Progenitor cell of endocrine pancreas (in vitro differentiated cells): ENCODE measurements around the gene ADCY5. TPM values are rescaled to one million over a fixed set of nuclear protein-coding genes. Genes with fewer than 3 reads are reported as not detected.

Source experiments
- DNase-seq: peaks from one replicate; pipeline ENCODE4 v3.0.0; 2021; ENCODE audit warnings: low spot score; ENCODE audit not compliant: unreplicated experiment
- H3K27ac Mint-ChIP-seq: 2 replicates; pipeline ENCODE4 v1.8.0; 2021; ENCODE audit warnings: mild to moderate bottlenecking, moderate library complexity, mixed read lengths
- H3K27me3 Mint-ChIP-seq: 2 replicates; pipeline ENCODE4 v1.8.0; 2021; ENCODE audit warnings: mixed read lengths
- H3K36me3 Mint-ChIP-seq: 2 replicates; pipeline ENCODE4 v1.8.0; 2022; ENCODE audit warnings: mixed read lengths; ENCODE audit not compliant: insufficient read depth
- H3K4me1 Mint-ChIP-seq: 2 replicates; pipeline ENCODE4 v1.8.0; 2021; ENCODE audit warnings: low read depth, mixed read lengths
- H3K4me3 Mint-ChIP-seq: 2 replicates; pipeline ENCODE4 v1.8.0; 2021; ENCODE audit warnings: low read depth, mild to moderate bottlenecking, moderate library complexity, mixed read lengths
- H3K9me3 Mint-ChIP-seq: 2 replicates; pipeline ENCODE4 v1.8.0; 2021; ENCODE audit warnings: low read depth, mixed read lengths
- CTCF ChIP-seq: fragments of 200-600 bp; sonication (generic); IDR thresholded peaks from one replicate; pipeline ENCODE4 v1.5.0; 2021; ENCODE audit warnings: antibody characterized with exemption, mild to moderate bottlenecking; ENCODE audit not compliant: unreplicated experiment
- total RNA-seq: library from RNA; stranded (reverse); gene quantifications from 2 replicates; pipeline ENCODE4 v1.2.1, GENCODE V29; 2021

Gene ADCY5
- total RNA-seq, 1 donor from 2014 or later, result 33.8 TPM

DNA sequence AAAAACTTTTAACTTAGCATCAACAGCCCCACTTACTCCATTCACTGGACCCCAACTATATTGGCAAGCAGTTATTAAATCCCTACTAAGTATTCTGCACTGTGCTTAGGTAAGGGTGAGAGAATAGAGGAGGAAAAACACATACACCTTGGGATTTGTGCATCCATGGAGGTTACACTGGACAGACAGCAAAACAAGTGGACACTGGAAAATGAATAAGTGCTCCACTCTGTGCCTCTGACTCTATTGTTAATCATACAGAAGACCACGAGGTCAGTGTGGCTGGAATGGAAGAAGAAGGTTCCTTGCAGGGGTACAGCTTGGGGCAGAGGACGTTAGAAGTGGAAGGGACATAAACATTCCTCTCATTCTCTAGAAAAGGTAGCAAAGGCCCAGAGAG, 3.2 kb downstream of the ADCY5 start:
- DNase-seq, result no peak
- no peak for TF ChIP-seq CTCF
- Mint-ChIP-seq H3K9me3 (no peaks in the 10 kb centered on the region), H3K4me1 (peaks cover 38% of the 10 kb centered on the region), H3K27me3 (peaks cover 15% of the 10 kb centered on the region), H3K27ac (no peak overlapping the region), H3K4me3 (peak overlapping the region; percentile 73), H3K36me3 (peaks cover 1% of the 10 kb centered on the region)

- no peak for DNase-seq
- Mint-ChIP-seq H3K4me3 (peak overlapping the region; percentile 73), H3K9me3 (no peaks in the 10 kb centered on the region), H3K36me3 (peaks cover 1% of the 10 kb centered on the region), H3K27ac (no peak overlapping the region), H3K27me3 (peaks cover 12% of the 10 kb centered on the region), H3K4me1 (peaks cover 41% of the 10 kb centered on the region)
- peak; percentile 34 for TF ChIP-seq CTCF
Measured at GRCh38 chr3:123444744-123445143, 4.1 kb downstream of the ADCY5 start.

- H3K27me3 Mint-ChIP-seq, result peaks cover 12% of the 10 kb centered on the region
Measured at GRCh38 chr3:123444023-123444422, 4.9 kb downstream of the ADCY5 start.

DNA sequence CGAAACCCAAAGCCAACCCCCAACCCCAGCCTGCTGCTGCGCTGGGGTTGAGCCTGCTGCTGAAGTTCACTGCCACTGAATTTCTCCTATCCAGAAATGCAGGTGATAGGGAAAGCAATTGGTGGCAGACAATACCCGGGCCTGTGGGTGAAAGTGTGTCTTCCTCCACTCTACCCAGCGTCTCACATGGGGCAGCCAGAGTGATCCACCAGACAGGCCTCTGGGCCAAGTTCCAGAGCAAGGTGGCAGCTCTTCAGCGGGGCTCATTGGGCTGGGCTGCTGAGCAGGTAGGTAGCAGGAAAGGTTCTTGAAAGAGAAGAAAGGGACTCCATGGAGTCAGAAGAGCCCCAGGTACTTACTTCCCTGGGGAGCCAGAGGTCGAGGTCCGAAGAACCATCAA, 6.0 kb downstream of the ADCY5 start:
- TF ChIP-seq CTCF, result no peak
- H3K4me3 Mint-ChIP-seq, result no peak overlapping the region
- H3K27me3 Mint-ChIP-seq, result peaks cover 12% of the 10 kb centered on the region
- H3K9me3 Mint-ChIP-seq, result no peaks in the 10 kb centered on the region
- peaks cover 47% of the 10 kb centered on the region for H3K4me1 Mint-ChIP-seq
- no peak overlapping the region for H3K27ac Mint-ChIP-seq
- no peak for DNase-seq
- H3K36me3 Mint-ChIP-seq, result peaks cover 1% of the 10 kb centered on the region

More at GRCh38 chr3:123444023-123444422, 4.9 kb downstream of the ADCY5 start:
- TF ChIP-seq CTCF, result no peak
- no peak for DNase-seq
- Mint-ChIP-seq H3K9me3 (no peaks in the 10 kb centered on the region), H3K4me1 (peaks cover 44% of the 10 kb centered on the region), H3K27ac (no peak overlapping the region), H3K4me3 (no peak overlapping the region), H3K36me3 (peaks cover 1% of the 10 kb centered on the region)

GRCh38 chr3:123442125-123442524, 6.8 kb downstream of the ADCY5 start:
- Mint-ChIP-seq H3K4me1 (peaks cover 47% of the 10 kb centered on the region), H3K27me3 (peaks cover 12% of the 10 kb centered on the region), H3K36me3 (peaks cover 3% of the 10 kb centered on the region), H3K27ac (no peak overlapping the region), H3K4me3 (no peak overlapping the region), H3K9me3 (no peaks in the 10 kb centered on the region)
- no peak for DNase-seq
- no peak for TF ChIP-seq CTCF
